HEK293 (cell line): Measurements from ENCODE around the gene ZNF442.

Experiments used
- GLI4 ChIP-seq: fragments of 450-650 bp; formaldehyde crosslinking; IDR thresholded peaks from 2 replicates; pipeline ENCODE4 v1.5.1; 2016; ENCODE audit warnings: missing biosample characterization, missing genetic modification characterization
- IKZF3 ChIP-seq: fragments of 450-650 bp; IDR thresholded peaks from 2 replicates; pipeline ENCODE4 v1.5.0; 2018; ENCODE audit warnings: missing biosample characterization, mild to moderate bottlenecking, missing genetic modification characterization, moderate library complexity
- KLF8 ChIP-seq: fragments of 450-650 bp; formaldehyde crosslinking; IDR thresholded peaks from 2 replicates; pipeline ENCODE4 v1.5.1; 2016; ENCODE audit warnings: missing biosample characterization, missing genetic modification characterization
- MZF1 ChIP-seq: fragments of 450-650 bp; formaldehyde crosslinking; IDR thresholded peaks from 2 replicates; pipeline ENCODE4 v1.5.1; 2017; ENCODE audit warnings: missing biosample characterization, missing genetic modification characterization, borderline replicate concordance
- SALL2 ChIP-seq: fragments of 450-650 bp; formaldehyde crosslinking; IDR thresholded peaks from 2 replicates; pipeline ENCODE4 v1.5.0; 2017; ENCODE audit warnings: missing biosample characterization, mild to moderate bottlenecking, missing genetic modification characterization, borderline replicate concordance
- YY1 ChIP-seq: fragments of 450-650 bp; formaldehyde crosslinking; IDR thresholded peaks from 2 replicates; pipeline ENCODE4 v1.5.1; 2018; ENCODE audit warnings: missing biosample characterization, missing genetic modification characterization
- ZEB2 ChIP-seq: fragments of 450-650 bp; formaldehyde crosslinking; IDR thresholded peaks from 2 replicates; pipeline ENCODE4 v1.5.1; 2016; ENCODE audit warnings: missing biosample characterization, missing genetic modification characterization
- ZNF223 ChIP-seq: fragments of 450-650 bp; formaldehyde crosslinking; IDR thresholded peaks from 2 replicates; pipeline ENCODE4 v1.5.1; 2016; ENCODE audit warnings: missing biosample characterization, missing genetic modification characterization
- ZNF324 ChIP-seq: fragments of 450-650 bp; formaldehyde crosslinking; IDR thresholded peaks from 2 replicates; pipeline ENCODE4 v1.5.1; 2016; ENCODE audit warnings: missing biosample characterization, missing genetic modification characterization
- ZNF335 ChIP-seq: fragments of 450-650 bp; formaldehyde crosslinking; conservative IDR thresholded peaks from 2 replicates; pipeline ENCODE4 v1.5.1; 2016; ENCODE audit warnings: missing biosample characterization, missing genetic modification characterization
- ZNF416 ChIP-seq: fragments of 450-650 bp; formaldehyde crosslinking; IDR thresholded peaks from 2 replicates; pipeline ENCODE4 v1.5.1; 2016; ENCODE audit warnings: missing biosample characterization, missing genetic modification characterization
- ZNF529 ChIP-seq: fragments of 450-650 bp; formaldehyde crosslinking; IDR thresholded peaks from 2 replicates; pipeline ENCODE4 v1.5.1; 2017; ENCODE audit warnings: missing genetic modification characterization, missing biosample characterization; ENCODE audit not compliant: insufficient replicate concordance
- ZNF548 ChIP-seq: fragments of 450-650 bp; formaldehyde crosslinking; IDR thresholded peaks from 2 replicates; pipeline ENCODE4 v1.5.1; 2016; ENCODE audit warnings: missing biosample characterization, missing genetic modification characterization
- ZNF629 ChIP-seq: fragments of 450-650 bp; formaldehyde crosslinking; IDR thresholded peaks from 2 replicates; pipeline ENCODE4 v1.5.1; 2017; ENCODE audit warnings: missing biosample characterization, missing genetic modification characterization
- ZNF747 ChIP-seq: fragments of 450-650 bp; formaldehyde crosslinking; IDR thresholded peaks from 2 replicates; pipeline ENCODE4 v1.5.1; 2016; ENCODE audit warnings: missing biosample characterization, missing genetic modification characterization
- ZNF768 ChIP-seq: fragments of 450-650 bp; formaldehyde crosslinking; IDR thresholded peaks from 2 replicates; pipeline ENCODE4 v1.5.1; 2018; ENCODE audit warnings: missing biosample characterization, mild to moderate bottlenecking, missing genetic modification characterization
- ZNF830 ChIP-seq: fragments of 450-650 bp; IDR thresholded peaks from 2 replicates; pipeline ENCODE4 v1.5.0; 2018; ENCODE audit warnings: missing biosample characterization, missing genetic modification characterization, low read depth, mild to moderate bottlenecking, moderate library complexity
- ZSCAN16 ChIP-seq: fragments of 450-650 bp; formaldehyde crosslinking; IDR thresholded peaks from 2 replicates; pipeline ENCODE4 v1.5.1; 2016; ENCODE audit warnings: missing biosample characterization, missing genetic modification characterization
- TF ChIP-seq, protein P1 (sequence below): fragments of 450-650 bp; formaldehyde crosslinking; IDR thresholded peaks from 2 replicates; pipeline ENCODE4 v1.5.1; 2016; ENCODE audit warnings: missing biosample characterization, missing genetic modification characterization
- TF ChIP-seq, protein P2 (sequence below): fragments of 450-650 bp; formaldehyde crosslinking; IDR thresholded peaks from 2 replicates; pipeline ENCODE4 v1.5.1; 2016; ENCODE audit warnings: missing biosample characterization, missing genetic modification characterization
- TF ChIP-seq, protein P3 (sequence below): fragments of 450-650 bp; formaldehyde crosslinking; IDR thresholded peaks from 2 replicates; pipeline ENCODE4 v1.5.1; 2017; ENCODE audit warnings: missing biosample characterization, missing genetic modification characterization
- TF ChIP-seq, protein P4 (sequence below): fragments of 450-650 bp; formaldehyde crosslinking; conservative IDR thresholded peaks from 2 replicates; pipeline ENCODE4 v1.5.1; 2016; ENCODE audit warnings: low read depth, missing biosample characterization, missing genetic modification characterization
- TF ChIP-seq, protein P5 (sequence below): fragments of 450-650 bp; formaldehyde crosslinking; optimal IDR thresholded peaks from 2 replicates; pipeline ENCODE3; 2016; ENCODE audit warnings: missing biosample characterization, mild to moderate bottlenecking, missing genetic modification characterization
- TF ChIP-seq, protein P6 (sequence below): fragments of 450-650 bp; formaldehyde crosslinking; conservative IDR thresholded peaks from 2 replicates; pipeline ENCODE4 v1.5.1; 2016; ENCODE audit warnings: low read depth, missing biosample characterization, missing genetic modification characterization

Gene ZNF442

DNA sequence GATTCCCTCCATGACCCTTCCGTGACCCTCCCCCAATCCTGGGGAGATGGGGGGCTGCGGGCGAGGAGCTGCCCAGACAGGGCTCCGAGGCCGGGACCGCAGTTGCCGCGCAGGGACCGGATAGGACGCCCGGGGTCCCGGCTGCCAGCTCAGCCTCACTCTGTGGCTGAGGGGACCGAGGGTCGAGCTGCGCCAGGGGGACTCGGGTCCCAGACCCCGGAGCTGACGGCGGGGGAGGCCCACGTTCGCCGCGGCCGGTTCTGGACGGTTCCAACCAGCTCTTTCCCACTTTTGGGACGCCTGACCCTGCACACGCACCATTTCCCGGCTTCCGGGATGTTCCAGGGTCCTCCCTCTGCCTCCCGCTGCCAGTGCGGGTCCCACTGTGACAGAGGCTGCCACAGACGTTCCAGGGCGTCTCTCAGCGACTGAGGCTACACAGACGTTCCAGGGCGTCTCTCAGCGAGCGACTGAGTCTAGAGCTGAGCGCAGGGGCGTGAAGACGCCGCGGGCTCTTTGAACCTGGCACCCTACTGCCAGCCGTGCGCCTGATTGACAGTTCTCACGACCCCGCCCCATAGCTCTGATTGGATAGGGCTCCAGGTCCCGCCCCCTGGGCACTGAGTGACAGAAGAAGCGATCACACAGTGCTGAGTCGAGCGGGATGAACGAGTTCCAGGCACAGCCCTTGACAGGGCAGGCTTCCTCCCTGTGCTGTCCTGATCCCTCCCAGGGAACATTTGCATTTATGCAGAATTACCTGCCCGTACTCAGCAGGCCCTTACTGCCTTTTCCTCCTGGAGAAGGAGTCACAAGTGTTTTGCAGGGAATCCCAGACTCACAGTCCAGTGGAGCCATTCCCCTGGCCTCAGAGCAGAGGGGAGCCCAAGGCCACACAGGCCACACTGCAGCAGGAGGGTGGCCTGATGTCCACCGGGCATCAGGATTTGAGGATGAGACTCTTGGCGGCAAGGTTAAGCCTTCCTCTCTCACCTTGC, 32.0 kb downstream of the ZNF442 start, which contains the start of gene ZNF563 (continued):
- TF ChIP-seq ZSCAN16 (no peak), ZNF416 (no peak), GLI4 (tag by site-specific recombination) (no peak), IKZF3 (no peak), ZNF223 (tag by site-specific recombination) (no peak), ZNF830 (tag by site-specific recombination) (no peak), ZEB2 (tag by site-specific recombination) (no peak), MZF1 (tag by site-specific recombination) (no peak), ZNF324 (tag by site-specific recombination) (no peak), ZNF529 (tag by site-specific recombination) (no peak), ZNF548 (tag by site-specific recombination) (no peak), ZNF629 (tag by site-specific recombination) (no peak), ZNF768 (tag by site-specific recombination) (no peak), SALL2 (tag by site-specific recombination) (no peak), YY1 (tag by site-specific recombination) (no peak), KLF8 (tag by site-specific recombination) (peak; percentile 41; the same call in 1 of the 2 replicates), ZNF335 (tag by site-specific recombination) (0 out of 2 replicates have a peak, but pooled peaks have one; percentile 19), ZNF747 (tag by site-specific recombination) (no peak)
- TF ChIP-seq, protein P1, sequence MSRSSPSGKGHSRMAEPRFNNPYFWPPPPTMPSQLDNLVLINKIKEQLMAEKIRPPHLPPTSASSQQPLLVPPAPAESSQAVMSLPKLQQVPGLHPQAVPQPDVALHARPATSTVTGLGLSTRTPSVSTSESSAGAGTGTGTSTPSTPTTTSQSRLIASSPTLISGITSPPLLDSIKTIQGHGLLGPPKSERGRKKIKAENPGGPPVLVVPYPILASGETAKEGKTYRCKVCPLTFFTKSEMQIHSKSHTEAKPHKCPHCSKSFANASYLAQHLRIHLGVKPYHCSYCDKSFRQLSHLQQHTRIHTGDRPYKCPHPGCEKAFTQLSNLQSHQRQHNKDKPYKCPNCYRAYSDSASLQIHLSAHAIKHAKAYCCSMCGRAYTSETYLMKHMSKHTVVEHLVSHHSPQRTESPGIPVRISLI: no peak
- TF ChIP-seq, protein P2, sequence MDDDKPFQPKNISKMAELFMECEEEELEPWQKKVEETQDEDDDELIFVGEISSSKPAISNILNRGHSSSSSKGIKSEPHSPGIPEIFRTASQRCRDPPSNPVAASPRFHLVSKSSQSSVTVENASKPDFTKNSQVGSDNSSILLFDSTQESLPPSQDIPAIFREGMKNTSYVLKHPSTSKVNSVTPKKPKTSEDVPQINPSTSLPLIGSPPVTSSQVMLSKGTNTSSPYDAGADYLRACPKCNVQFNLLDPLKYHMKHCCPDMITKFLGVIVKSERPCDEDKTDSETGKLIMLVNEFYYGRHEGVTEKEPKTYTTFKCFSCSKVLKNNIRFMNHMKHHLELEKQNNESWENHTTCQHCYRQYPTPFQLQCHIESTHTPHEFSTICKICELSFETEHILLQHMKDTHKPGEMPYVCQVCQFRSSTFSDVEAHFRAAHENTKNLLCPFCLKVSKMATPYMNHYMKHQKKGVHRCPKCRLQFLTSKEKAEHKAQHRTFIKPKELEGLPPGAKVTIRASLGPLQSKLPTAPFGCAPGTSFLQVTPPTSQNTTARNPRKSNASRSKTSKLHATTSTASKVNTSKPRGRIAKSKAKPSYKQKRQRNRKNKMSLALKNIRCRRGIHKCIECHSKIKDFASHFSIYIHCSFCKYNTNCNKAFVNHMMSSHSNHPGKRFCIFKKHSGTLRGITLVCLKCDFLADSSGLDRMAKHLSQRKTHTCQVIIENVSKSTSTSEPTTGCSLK (tag by site-specific recombination): no peak
- TF ChIP-seq, protein P3, sequence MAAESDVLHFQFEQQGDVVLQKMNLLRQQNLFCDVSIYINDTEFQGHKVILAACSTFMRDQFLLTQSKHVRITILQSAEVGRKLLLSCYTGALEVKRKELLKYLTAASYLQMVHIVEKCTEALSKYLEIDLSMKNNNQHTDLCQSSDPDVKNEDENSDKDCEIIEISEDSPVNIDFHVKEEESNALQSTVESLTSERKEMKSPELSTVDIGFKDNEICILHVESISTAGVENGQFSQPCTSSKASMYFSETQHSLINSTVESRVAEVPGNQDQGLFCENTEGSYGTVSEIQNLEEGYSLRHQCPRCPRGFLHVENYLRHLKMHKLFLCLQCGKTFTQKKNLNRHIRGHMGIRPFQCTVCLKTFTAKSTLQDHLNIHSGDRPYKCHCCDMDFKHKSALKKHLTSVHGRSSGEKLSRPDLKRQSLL: no peak
- TF ChIP-seq, protein P4, sequence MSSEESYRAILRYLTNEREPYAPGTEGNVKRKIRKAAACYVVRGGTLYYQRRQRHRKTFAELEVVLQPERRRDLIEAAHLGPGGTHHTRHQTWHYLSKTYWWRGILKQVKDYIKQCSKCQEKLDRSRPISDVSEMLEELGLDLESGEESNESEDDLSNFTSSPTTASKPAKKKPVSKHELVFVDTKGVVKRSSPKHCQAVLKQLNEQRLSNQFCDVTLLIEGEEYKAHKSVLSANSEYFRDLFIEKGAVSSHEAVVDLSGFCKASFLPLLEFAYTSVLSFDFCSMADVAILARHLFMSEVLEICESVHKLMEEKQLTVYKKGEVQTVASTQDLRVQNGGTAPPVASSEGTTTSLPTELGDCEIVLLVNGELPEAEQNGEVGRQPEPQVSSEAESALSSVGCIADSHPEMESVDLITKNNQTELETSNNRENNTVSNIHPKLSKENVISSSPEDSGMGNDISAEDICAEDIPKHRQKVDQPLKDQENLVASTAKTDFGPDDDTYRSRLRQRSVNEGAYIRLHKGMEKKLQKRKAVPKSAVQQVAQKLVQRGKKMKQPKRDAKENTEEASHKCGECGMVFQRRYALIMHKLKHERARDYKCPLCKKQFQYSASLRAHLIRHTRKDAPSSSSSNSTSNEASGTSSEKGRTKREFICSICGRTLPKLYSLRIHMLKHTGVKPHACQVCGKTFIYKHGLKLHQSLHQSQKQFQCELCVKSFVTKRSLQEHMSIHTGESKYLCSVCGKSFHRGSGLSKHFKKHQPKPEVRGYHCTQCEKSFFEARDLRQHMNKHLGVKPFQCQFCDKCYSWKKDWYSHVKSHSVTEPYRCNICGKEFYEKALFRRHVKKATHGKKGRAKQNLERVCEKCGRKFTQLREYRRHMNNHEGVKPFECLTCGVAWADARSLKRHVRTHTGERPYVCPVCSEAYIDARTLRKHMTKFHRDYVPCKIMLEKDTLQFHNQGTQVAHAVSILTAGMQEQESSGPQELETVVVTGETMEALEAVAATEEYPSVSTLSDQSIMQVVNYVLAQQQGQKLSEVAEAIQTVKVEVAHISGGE (tag by site-specific recombination): no peak
- TF ChIP-seq, protein P5, sequence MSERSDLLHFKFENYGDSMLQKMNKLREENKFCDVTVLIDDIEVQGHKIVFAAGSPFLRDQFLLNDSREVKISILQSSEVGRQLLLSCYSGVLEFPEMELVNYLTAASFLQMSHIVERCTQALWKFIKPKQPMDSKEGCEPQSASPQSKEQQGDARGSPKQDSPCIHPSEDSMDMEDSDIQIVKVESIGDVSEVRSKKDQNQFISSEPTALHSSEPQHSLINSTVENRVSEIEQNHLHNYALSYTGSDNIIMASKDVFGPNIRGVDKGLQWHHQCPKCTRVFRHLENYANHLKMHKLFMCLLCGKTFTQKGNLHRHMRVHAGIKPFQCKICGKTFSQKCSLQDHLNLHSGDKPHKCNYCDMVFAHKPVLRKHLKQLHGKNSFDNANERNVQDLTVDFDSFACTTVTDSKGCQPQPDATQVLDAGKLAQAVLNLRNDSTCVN: peak; percentile 9
- TF ChIP-seq, protein P6, sequence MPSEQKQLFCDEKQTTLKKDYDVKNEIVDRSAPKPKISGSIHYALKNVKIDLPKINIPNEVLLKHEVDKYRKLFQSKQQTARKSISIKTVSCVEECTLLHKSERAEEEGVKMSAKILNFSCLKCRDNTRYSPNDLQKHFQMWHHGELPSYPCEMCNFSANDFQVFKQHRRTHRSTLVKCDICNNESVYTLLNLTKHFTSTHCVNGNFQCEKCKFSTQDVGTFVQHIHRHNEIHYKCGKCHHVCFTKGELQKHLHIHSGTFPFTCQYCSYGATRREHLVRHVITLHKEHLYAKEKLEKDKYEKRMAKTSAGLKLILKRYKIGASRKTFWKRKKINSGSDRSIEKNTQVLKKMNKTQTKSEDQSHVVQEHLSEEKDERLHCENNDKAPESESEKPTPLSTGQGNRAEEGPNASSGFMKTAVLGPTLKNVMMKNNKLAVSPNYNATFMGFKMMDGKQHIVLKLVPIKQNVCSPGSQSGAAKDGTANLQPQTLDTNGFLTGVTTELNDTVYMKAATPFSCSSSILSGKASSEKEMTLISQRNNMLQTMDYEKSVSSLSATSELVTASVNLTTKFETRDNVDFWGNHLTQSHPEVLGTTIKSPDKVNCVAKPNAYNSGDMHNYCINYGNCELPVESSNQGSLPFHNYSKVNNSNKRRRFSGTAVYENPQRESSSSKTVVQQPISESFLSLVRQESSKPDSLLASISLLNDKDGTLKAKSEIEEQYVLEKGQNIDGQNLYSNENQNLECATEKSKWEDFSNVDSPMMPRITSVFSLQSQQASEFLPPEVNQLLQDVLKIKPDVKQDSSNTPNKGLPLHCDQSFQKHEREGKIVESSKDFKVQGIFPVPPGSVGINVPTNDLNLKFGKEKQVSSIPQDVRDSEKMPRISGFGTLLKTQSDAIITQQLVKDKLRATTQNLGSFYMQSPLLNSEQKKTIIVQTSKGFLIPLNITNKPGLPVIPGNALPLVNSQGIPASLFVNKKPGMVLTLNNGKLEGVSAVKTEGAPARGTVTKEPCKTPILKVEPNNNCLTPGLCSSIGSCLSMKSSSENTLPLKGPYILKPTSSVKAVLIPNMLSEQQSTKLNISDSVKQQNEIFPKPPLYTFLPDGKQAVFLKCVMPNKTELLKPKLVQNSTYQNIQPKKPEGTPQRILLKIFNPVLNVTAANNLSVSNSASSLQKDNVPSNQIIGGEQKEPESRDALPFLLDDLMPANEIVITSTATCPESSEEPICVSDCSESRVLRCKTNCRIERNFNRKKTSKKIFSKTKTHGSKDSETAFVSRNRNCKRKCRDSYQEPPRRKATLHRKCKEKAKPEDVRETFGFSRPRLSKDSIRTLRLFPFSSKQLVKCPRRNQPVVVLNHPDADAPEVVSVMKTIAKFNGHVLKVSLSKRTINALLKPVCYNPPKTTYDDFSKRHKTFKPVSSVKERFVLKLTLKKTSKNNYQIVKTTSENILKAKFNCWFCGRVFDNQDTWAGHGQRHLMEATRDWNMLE (tag by site-specific recombination): no peak
